Measurements from ENCODE around the gene INHBA.

DNA sequence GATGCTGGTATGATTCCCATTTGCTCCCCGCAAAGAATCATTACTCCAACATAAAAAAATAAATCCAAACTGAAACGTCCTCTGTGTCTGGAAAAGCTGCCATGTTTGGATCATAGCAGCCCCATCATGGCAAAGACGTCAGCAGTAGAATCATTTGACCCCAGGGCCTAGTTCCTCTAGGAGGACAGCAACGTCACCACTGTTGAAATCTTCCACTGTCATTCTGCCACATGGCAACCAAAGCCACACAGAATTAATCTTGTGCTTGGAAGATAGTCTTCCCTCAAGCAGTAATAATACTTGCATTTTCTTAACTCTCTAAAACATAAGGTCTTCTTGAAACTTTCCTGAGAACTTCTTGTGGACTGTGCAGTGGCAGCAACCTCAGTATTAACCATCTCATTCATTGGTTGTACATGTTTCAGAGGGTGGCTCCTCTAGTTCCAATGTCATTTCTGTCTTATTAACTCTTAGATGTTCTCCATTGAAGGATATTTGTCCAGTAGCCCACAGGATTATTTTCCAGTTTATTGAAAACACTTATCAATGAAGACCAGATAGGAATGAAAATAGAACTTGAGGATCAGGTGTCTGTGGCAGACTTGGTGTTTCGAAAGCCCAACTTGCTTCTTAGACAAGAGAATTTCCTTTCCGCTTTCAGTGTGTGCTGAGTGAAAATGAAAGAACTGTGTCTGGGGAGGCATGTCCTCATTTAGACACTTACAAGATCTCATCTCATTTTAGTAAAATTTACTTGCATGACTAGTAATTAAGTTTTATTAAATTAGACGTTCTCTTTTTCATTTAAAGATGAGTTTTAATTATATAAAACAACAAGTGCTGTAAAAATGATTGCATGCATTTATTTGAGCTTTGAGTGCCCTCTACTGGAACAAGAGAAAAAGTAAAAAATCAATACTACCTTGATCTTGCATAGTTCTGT lies 28.9 kb upstream of the INHBA start:
- TF ChIP-seq, protein P1, sequence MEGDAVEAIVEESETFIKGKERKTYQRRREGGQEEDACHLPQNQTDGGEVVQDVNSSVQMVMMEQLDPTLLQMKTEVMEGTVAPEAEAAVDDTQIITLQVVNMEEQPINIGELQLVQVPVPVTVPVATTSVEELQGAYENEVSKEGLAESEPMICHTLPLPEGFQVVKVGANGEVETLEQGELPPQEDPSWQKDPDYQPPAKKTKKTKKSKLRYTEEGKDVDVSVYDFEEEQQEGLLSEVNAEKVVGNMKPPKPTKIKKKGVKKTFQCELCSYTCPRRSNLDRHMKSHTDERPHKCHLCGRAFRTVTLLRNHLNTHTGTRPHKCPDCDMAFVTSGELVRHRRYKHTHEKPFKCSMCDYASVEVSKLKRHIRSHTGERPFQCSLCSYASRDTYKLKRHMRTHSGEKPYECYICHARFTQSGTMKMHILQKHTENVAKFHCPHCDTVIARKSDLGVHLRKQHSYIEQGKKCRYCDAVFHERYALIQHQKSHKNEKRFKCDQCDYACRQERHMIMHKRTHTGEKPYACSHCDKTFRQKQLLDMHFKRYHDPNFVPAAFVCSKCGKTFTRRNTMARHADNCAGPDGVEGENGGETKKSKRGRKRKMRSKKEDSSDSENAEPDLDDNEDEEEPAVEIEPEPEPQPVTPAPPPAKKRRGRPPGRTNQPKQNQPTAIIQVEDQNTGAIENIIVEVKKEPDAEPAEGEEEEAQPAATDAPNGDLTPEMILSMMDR (conservative IDR thresholded peaks at IDR 0.05; ENCODE audit: low read depth, low read length), result peak; percentile 75
- no peak for TF ChIP-seq EZH2 (IDR thresholded peaks at IDR 0.05; ENCODE audit: low read length, unreplicated experiment)
